ENCODE measurements around the gene TMTC4.

TMTC4 gene

DNA sequence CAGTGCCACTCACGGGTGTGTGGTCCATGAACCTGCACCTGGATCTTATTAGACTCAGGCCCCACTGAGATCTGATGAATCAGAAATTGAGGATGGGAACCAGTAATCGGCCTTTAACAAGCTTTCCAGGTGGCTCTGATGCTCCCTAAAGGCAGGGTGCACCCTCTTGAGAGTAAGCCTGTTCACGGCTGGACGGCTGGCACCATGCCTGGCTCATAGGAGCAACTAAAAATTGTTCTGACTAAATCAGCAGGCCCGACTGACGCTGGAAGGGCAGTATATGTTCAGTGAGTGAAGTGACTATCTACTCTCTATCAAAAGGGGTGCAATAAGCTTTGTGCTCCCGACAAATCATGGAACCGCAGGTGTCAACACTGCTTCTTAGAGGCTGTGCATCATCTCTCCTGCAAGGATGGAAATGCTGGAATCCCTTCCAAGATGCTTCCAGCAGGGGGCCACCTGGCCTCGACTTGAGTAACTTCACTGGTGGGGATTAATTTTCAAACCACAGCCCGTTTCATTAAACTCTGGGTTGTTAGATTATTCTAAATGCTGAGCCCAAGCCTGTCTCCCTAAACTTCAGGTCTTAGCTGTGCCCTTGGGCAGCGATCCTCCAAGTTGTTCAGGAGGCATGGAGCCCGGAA lies 28.4 kb downstream of the TMTC4 start:
- TF ChIP-seq, protein P1, sequence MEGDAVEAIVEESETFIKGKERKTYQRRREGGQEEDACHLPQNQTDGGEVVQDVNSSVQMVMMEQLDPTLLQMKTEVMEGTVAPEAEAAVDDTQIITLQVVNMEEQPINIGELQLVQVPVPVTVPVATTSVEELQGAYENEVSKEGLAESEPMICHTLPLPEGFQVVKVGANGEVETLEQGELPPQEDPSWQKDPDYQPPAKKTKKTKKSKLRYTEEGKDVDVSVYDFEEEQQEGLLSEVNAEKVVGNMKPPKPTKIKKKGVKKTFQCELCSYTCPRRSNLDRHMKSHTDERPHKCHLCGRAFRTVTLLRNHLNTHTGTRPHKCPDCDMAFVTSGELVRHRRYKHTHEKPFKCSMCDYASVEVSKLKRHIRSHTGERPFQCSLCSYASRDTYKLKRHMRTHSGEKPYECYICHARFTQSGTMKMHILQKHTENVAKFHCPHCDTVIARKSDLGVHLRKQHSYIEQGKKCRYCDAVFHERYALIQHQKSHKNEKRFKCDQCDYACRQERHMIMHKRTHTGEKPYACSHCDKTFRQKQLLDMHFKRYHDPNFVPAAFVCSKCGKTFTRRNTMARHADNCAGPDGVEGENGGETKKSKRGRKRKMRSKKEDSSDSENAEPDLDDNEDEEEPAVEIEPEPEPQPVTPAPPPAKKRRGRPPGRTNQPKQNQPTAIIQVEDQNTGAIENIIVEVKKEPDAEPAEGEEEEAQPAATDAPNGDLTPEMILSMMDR (IDR thresholded peaks at IDR 0.05; ENCODE audit: low read depth, low read length): peak; percentile 61
- peak; percentile 44 for DNase-seq (ENCODE audit: low read depth, low spot score)
- no peak overlapping the region for H3K4me3 ChIP-seq (ENCODE audit: low read depth, low read length)
- in situ Hi-C loops (cut with HindIII; ENCODE audit: low sequenced_read_pairs): no loop called here

DNA sequence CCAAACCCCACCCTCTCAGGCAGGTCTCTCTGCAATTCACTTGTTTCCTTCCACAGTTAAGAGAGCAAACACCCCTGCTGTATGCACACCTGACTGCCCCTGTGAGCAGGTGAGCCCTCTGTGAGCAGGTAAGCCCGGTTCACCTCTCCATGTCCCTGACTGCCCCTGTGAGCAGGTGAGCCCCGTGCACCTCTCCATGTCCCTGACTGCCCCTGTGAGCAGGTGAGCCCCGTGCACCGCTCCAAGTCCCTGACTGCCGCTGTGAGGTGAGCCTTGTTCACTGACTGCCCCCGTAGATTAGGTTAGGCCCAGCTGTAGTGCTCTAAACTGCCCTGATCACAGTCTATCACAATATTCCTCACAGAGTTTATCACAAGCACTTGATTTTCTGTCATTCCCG lies 29.2 kb downstream of the TMTC4 start:
- H3K4me3 ChIP-seq (ENCODE audit: low read depth, low read length): no peak overlapping the region
- in situ Hi-C loops (cut with HindIII; ENCODE audit: low sequenced_read_pairs): no loop called here
- TF ChIP-seq, protein P1 (IDR thresholded peaks at IDR 0.05; ENCODE audit: low read depth, low read length): no peak
- DNase-seq (ENCODE audit: low read depth, low spot score): no peak

DNA sequence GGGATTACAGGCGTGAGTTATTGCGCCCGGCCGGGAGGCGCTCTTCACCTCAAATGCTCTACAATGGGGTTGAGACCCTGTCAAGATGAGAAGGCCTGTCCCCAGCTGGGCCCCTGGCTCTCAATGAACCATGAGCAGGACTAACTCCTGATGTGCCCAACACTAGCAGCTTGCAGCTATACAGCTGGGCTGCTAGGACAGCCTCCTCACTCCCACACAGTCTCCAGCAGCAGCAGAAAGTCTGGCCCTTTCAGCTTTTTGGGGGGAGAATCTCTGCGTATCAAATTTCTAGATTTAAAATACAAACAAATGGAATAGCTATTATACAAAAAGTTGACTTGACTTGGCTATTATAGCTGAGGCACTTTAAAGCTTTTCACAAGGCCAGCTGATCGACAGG lies 30.2 kb downstream of the TMTC4 start:
- TF ChIP-seq, protein P1 (IDR thresholded peaks at IDR 0.05; ENCODE audit: low read depth, low read length): no peak
- in situ Hi-C loops (cut with HindIII; ENCODE audit: low sequenced_read_pairs): no loop called here
- no peak for DNase-seq (ENCODE audit: low read depth, low spot score)
- no peak overlapping the region for H3K4me3 ChIP-seq (ENCODE audit: low read depth, low read length)

DNA sequence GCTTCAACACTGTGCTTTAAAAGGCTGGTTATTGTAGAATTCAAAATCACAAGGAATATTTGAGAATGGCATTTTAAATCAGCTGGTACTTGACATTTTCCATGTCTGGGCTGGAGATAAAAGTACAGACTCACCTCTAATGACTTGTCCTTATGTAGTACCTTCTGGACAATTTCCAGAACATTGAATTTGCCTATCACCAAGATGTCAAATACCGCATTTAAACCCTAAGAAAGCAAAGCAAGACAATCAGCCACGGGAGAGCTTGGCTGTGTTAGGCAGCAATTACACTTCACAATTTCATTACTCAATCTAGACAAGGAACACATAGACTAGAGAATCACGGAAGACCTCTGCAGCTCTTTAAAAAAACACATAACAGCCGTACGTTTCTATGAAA lies 36.8 kb downstream of the TMTC4 start:
- TF ChIP-seq, protein P1 (IDR thresholded peaks at IDR 0.05; ENCODE audit: low read depth, low read length): no peak
- DNase-seq (ENCODE audit: low read depth, low spot score): no peak
- in situ Hi-C loops (cut with HindIII; ENCODE audit: low sequenced_read_pairs): no loop called here
- H3K4me3 ChIP-seq (ENCODE audit: low read depth, low read length): no peak overlapping the region

DNA sequence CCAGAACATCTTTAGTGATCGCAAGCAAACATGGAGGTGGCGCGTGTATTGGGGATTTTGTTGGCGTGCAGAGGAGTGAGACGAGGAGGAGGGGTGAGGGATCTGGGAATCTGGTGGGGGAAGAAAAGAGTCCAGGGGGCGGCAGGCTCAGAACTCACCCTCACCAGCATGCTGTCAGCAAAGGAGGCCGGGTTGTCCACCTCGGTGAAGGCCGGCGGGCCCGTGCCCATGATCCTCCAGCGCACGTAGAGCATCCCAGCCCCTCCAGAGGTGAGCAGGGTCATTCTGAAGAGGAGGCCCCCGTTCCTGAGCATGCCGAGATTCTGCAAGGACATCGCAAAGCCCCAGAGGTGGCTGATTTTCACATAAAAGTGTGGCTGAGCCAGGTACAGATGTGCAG lies 37.2 kb downstream of the TMTC4 start:
- in situ Hi-C loops (cut with HindIII; ENCODE audit: low sequenced_read_pairs): no loop called here
- no peak overlapping the region for H3K4me3 ChIP-seq (ENCODE audit: low read depth, low read length)
- TF ChIP-seq, protein P1 (IDR thresholded peaks at IDR 0.05; ENCODE audit: low read depth, low read length): no peak
- no peak for DNase-seq (ENCODE audit: low read depth, low spot score)

DNA sequence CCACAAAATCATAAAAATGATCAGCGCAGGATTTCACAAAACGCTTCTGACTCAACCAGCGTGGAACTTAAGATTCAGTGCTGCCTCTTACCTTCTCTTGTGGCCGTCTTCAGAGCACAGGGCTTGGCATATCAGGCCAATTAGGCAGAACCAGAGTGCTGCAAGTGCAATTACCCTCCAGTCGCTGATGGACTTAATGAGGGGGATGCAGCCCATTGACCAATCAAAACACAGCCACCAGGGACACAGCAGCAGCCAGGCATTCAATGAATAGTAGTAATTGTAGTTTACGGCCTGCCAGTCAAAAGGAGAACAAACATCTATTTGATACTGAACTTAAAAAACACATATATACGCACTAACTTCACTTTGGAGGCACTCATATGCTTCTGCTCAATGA lies 38.2 kb downstream of the TMTC4 start:
- in situ Hi-C loops (cut with HindIII; ENCODE audit: low sequenced_read_pairs): no loop called here
- no peak overlapping the region for H3K4me3 ChIP-seq (ENCODE audit: low read depth, low read length)
- TF ChIP-seq, protein P1 (IDR thresholded peaks at IDR 0.05; ENCODE audit: low read depth, low read length): no peak
- DNase-seq (ENCODE audit: low read depth, low spot score): no peak
